GM23338 (cell line): ENCODE results near the gene ZFP36. TPM values are rescaled to one million over a fixed set of nuclear protein-coding genes. Genes with fewer than 3 reads are reported as not detected.

Source experiments
- ATAC-seq: fragments of 200-7000 bp; cut with Tn5 transposase; 3 replicates; pipeline ENCODE4 v1.9.1; 2020
- DNase-seq: peaks from one replicate; pipeline ENCODE4 v3.0.0-alpha.2; 2015; ENCODE audit warnings: low spot score
- H2AFZ ChIP-seq: fragments of 200-600 bp; sonication (generic); 2 replicates; pipeline ENCODE4 v1.8.0; 2016; ENCODE audit warnings: antibody characterized with exemption, mild to moderate bottlenecking, moderate library complexity
- H3F3A ChIP-seq: fragments of 200-600 bp; sonication (generic); replicated peaks from 2 replicates; pipeline ENCODE4 v1.8.0; 2017; ENCODE audit warnings: antibody characterized with exemption, mixed run types, low read depth
- H3K27ac ChIP-seq: fragments of 200-600 bp; sonication (generic); 2 replicates; pipeline ENCODE4 v1.6.1; 2016; ENCODE audit warnings: low read depth
- H3K27me3 ChIP-seq: fragments of 200-600 bp; sonication (generic); 2 replicates; pipeline ENCODE4 v1.8.0; 2016; ENCODE audit warnings: mild to moderate bottlenecking, mixed run types, moderate library complexity; ENCODE audit not compliant: insufficient read depth
- H3K36me3 ChIP-seq: fragments of 200-600 bp; sonication (generic); 2 replicates; pipeline ENCODE4 v1.8.0; 2016; ENCODE audit warnings: mild to moderate bottlenecking; ENCODE audit not compliant: insufficient read depth
- H3K4me1 ChIP-seq: fragments of 200-600 bp; sonication (generic); 2 replicates; pipeline ENCODE4 v1.8.0; 2016; ENCODE audit warnings: mild to moderate bottlenecking, moderate library complexity; ENCODE audit not compliant: insufficient read depth
- H3K4me2 ChIP-seq: fragments of 200-600 bp; sonication (generic); 2 replicates; pipeline ENCODE4 v1.7.1; 2017; ENCODE audit warnings: mixed run types
- H3K4me3 ChIP-seq: fragments of 200-600 bp; sonication (generic); 2 replicates; pipeline ENCODE4 v1.6.1; 2016; ENCODE audit warnings: mixed run types
- H3K79me2 ChIP-seq: fragments of 200-600 bp; sonication (generic); replicated peaks from 2 replicates; pipeline ENCODE4 v1.8.0; 2017; ENCODE audit warnings: mild to moderate bottlenecking; ENCODE audit not compliant: insufficient read depth
- H3K9me2 ChIP-seq: fragments of 200-600 bp; sonication (generic); 2 replicates; pipeline ENCODE4 v1.8.0; 2017; ENCODE audit not compliant: insufficient read depth
- H4K20me1 ChIP-seq: fragments of 200-600 bp; sonication (generic); replicated peaks from 2 replicates; pipeline ENCODE4 v1.8.0; 2017; ENCODE audit warnings: mild to moderate bottlenecking; ENCODE audit not compliant: insufficient read depth
- H3K27ac Mint-ChIP-seq: 2 replicates; pipeline ENCODE4 v1.8.0; 2020; ENCODE audit warnings: inconsistent platforms, mild to moderate bottlenecking, moderate library complexity, mixed read lengths
- H3K27me3 Mint-ChIP-seq: 3 replicates; pipeline ENCODE4 v1.8.0; 2022; ENCODE audit warnings: low read depth, mild to moderate bottlenecking, moderate library complexity, mixed read lengths, inconsistent platforms; ENCODE audit not compliant: insufficient read depth, poor library complexity
- H3K36me3 Mint-ChIP-seq: 3 replicates; pipeline ENCODE4 v1.8.0; 2021; ENCODE audit warnings: low read depth, mild to moderate bottlenecking, inconsistent platforms, moderate library complexity, mixed read lengths
- H3K4me1 Mint-ChIP-seq: 3 replicates; pipeline ENCODE4 v1.8.0; 2020; ENCODE audit warnings: mild to moderate bottlenecking, inconsistent platforms, mixed read lengths
- H3K4me3 Mint-ChIP-seq: 3 replicates; pipeline ENCODE4 v1.8.0; 2021; ENCODE audit warnings: moderate library complexity, mild to moderate bottlenecking, inconsistent platforms, mixed read lengths
- H3K9me3 Mint-ChIP-seq: 3 replicates; pipeline ENCODE4 v1.8.0; 2020; ENCODE audit warnings: moderate library complexity, mild to moderate bottlenecking, inconsistent platforms, mixed read lengths
- ETS1 ChIP-seq: IDR thresholded peaks from 2 replicates; pipeline ENCODE4 v1.6.1; 2016; ENCODE audit warnings: antibody characterized with exemption
- EZH2 ChIP-seq: fragments of 200-600 bp; sonication (generic); IDR thresholded peaks from one replicate; pipeline ENCODE4 v1.8.0; 2017; ENCODE audit warnings: antibody characterized with exemption, mild to moderate bottlenecking, low read depth; ENCODE audit not compliant: unreplicated experiment
- NANOG ChIP-seq: IDR thresholded peaks from 2 replicates; pipeline ENCODE4 v1.6.1; 2016; ENCODE audit warnings: antibody characterized with exemption, borderline replicate concordance
- STAT1 ChIP-seq: IDR thresholded peaks from one replicate; pipeline ENCODE4 v1.6.1; 2016; ENCODE audit warnings: antibody characterized with exemption; ENCODE audit not compliant: unreplicated experiment
- ZNF331 ChIP-seq: fragments of 250-450 bp; sonication (Bioruptor Pico); IDR thresholded peaks from 2 replicates; pipeline ENCODE4 v1.5.0; 2020; ENCODE audit warnings: low read depth, mild to moderate bottlenecking, moderate library complexity
- ZNF462 ChIP-seq: fragments of 250-450 bp; sonication (Bioruptor Pico); IDR thresholded peaks from 2 replicates; pipeline ENCODE4 v1.5.0; 2020; ENCODE audit warnings: mild to moderate bottlenecking, moderate library complexity
- polyA plus RNA-seq: library from polyadenylated mRNA; unstranded; fragments of >200 nt; fragmentation: Nextera tagmentation; extraction: Ambion mirVana; gene quantifications from 2 replicates; pipeline ENCODE4 v1.2.1, GENCODE V29; 2016
- total RNA-seq: library from RNA; depleted of rRNA; stranded (reverse); fragments of >200 nt; shearing (Covaris generic); gene quantifications from 2 replicates; pipeline ENCODE4 v1.2.3, GENCODE V29; 2014
- TF ChIP-seq, protein P1 (sequence below), 2 experiments: fragments of 200-600 bp in 1 of 2; sonication (generic) in 1 of 2; conservative IDR thresholded peaks; 2 replicates each; pipeline versions ENCODE4 v1.5.1 to v1.6.1; 2016 to 2017; ENCODE audit warnings: antibody characterized with exemption in 2 of 2, low read depth in 2 of 2, mild to moderate bottlenecking in 2 of 2, moderate library complexity in 1 of 2

Gene ZFP36
- total and polyA plus RNA-seq, 2 experiments from 2014 or later: 9.5 to 27.5 TPM

GRCh38 chr19:39407410-39407659, 688 bp downstream of the ZFP36 start (continued):
- TF ChIP-seq, protein P1, sequence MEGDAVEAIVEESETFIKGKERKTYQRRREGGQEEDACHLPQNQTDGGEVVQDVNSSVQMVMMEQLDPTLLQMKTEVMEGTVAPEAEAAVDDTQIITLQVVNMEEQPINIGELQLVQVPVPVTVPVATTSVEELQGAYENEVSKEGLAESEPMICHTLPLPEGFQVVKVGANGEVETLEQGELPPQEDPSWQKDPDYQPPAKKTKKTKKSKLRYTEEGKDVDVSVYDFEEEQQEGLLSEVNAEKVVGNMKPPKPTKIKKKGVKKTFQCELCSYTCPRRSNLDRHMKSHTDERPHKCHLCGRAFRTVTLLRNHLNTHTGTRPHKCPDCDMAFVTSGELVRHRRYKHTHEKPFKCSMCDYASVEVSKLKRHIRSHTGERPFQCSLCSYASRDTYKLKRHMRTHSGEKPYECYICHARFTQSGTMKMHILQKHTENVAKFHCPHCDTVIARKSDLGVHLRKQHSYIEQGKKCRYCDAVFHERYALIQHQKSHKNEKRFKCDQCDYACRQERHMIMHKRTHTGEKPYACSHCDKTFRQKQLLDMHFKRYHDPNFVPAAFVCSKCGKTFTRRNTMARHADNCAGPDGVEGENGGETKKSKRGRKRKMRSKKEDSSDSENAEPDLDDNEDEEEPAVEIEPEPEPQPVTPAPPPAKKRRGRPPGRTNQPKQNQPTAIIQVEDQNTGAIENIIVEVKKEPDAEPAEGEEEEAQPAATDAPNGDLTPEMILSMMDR (conservative IDR thresholded peaks at IDR 0.05; ENCODE audit: low read depth in 2 of 2): no peak
- TF ChIP-seq NANOG (no peak), ZNF331 (CRISPR knock-in tag) (no peak), EZH2 (no peak), STAT1 (no peak)

GRCh38 chr19:39407660-39408391, 1.2 kb downstream of the ZFP36 start:
- Mint-ChIP-seq H3K36me3 (peaks cover 17% of the 10 kb centered on the region; the same call in 2 of the 3 replicates), H3K27ac (no peak overlapping the region), H3K27me3 (peaks cover 49% of the 10 kb centered on the region), H3K4me3 (peak overlapping the region; percentile 94), H3K9me3 (peaks cover 4% of the 10 kb centered on the region; the same call in 2 of the 3 replicates), H3K4me1 (peaks cover 52% of the 10 kb centered on the region)
- Histone ChIP-seq H3K36me3 (no peaks in the 10 kb centered on the region), H3K9me2 (no peaks in the 10 kb centered on the region), H3K79me2 (peaks cover 23% of the 10 kb centered on the region), H3K4me2 (peak overlapping the region; percentile 91), H3K27ac (peak overlapping the region; percentile 60), H3K27me3 (no peaks in the 10 kb centered on the region), H3K4me1 (peaks cover 55% of the 10 kb centered on the region), H2AFZ (no peak overlapping the region), H4K20me1 (peaks cover 4% of the 10 kb centered on the region; the same call in 1 of the 2 replicates), H3F3A (peaks cover 42% of the 10 kb centered on the region), H3K4me3 (peak overlapping the region; percentile 99)
- TF ChIP-seq ETS1 (no peak), ZNF331 (CRISPR knock-in tag) (no peak), ZNF462 (CRISPR knock-in tag) (no peak)
- ATAC-seq (no peak), DNase-seq (peak; percentile 59)
